HG03139 (cell line): Measurements from ENCODE around the gene EPAS1.

ENCODE experiments used
- ATAC-seq: cut with Tn5 transposase; IDR thresholded peaks from one replicate; pipeline ENCODE4 v1.9.1; 2021; ENCODE audit not compliant: unreplicated experiment

EPAS1 gene

DNA sequence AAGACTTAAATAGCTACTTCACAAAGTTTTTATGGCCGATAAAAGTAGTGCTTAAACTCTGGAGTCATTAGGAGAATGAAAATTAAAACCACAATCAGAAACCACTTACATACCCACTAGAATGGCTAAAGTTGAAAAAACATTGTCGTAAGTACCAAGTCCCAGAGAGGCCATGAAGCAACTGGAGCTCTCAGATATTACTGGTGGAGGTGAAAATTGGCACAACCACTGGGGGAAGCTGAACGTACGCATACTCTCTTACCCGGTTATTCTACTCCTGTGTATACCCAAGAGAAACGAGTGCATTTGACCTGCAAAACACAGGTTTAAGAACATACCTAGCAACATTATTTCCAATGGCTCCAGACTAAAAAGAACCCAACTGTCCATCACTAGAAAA, 105.7 kb downstream of the EPAS1 start:
- ATAC-seq, result no peak

- ATAC-seq, result no peak
Measured at GRCh38 chr2:46404181-46404759, 107.1 kb downstream of the EPAS1 start.

GRCh38 chr2:46407852-46408455, 110.7 kb downstream of the EPAS1 start:
- no peak for ATAC-seq

GRCh38 chr2:46409756-46410155, 112.5 kb downstream of the EPAS1 start:
- no peak for ATAC-seq

DNA sequence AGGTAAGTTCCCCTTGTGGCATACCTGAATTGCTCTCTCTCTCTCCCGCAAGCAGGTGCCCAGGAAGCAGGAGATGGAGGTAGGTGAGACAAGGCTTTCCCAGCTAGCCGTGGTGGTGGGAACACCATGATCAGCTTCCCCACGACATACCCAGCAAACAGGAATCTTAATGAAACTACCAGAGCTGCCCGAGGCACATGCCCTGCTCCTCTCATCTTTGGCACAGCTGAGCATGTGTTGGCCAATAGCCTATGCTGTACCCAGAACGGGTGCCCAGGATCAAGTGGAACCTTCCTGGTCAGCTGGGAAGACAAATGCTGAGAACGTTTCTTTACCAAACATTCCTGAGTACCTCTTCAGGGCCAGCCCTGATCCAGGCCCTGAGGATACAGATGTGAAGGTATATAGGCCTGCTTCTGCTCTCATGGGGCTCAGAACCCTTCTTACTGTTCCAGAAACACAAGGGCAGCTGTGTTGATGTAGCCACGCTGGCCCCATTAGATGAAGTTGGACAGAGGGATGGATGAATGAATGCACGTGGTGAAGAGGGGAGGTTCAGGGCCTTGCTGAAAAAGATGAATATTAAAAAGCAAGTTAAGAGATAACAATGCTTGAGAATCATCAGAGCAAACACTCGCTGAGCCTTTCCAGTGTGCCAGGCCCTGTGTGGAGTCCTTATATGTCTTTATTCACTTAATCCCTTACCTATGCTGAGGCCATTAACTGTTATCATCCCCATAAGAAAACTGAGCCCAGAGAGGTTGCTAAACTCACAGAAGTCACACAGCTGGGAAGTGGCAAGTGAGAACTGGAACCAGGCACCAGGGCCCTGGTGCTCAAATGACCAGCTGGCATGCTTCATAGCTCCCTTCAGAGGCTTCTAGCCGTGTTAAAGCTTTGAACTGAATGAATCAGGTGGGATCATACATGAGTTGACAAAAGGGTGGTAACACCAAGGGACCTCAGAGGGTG, 113.4 kb downstream of the EPAS1 start:
- no peak for ATAC-seq

- ATAC-seq, result no peak
Measured at GRCh38 chr2:46411245-46411641, 114.0 kb downstream of the EPAS1 start.

- no peak for ATAC-seq
Measured at GRCh38 chr2:46411985-46412384, 114.8 kb downstream of the EPAS1 start.

DNA sequence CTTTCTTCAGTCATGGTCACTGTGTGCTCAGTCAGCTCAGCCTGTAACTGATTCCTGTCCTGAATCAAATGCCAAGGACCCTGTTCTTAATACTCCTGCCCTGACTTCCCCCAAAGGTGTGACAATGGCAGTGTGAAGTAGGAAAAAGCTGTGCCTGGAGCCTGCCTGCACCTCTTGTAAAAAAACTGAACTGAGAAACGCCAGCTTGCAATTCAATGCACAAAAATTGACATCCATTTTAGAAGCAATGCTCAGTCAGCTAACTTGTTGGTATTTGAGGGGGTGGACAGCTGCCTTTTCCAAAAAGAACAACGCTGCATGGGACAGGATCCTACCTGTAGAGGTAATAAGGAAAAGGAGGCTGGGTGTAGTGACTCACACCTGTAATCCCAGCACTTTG, 115.9 kb downstream of the EPAS1 start:
- ATAC-seq, result no peak

GRCh38 chr2:46413631-46414030, 116.4 kb downstream of the EPAS1 start:
- ATAC-seq, result no peak

DNA sequence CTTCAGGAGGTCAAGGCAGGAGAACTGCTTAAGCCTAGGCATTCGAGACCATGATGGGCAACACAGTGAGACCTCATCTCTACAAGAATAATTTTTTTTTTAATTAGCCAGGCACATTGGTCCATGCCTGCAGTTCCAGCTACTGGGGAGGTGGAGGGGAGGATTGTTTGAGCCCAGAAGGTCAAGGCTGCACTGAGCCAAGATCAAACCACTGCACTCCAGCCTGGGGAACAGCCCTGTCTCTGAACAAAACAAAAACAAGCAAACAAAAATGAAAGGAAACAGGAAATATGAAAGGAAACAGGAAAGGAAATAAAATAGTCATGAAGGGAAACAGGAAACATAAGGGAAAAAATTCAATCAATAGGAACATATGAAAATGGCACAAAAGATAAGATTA, 117.5 kb downstream of the EPAS1 start:
- ATAC-seq, result no peak

- ATAC-seq, result no peak
Measured at GRCh38 chr2:46416280-46416679, 119.1 kb downstream of the EPAS1 start.

DNA sequence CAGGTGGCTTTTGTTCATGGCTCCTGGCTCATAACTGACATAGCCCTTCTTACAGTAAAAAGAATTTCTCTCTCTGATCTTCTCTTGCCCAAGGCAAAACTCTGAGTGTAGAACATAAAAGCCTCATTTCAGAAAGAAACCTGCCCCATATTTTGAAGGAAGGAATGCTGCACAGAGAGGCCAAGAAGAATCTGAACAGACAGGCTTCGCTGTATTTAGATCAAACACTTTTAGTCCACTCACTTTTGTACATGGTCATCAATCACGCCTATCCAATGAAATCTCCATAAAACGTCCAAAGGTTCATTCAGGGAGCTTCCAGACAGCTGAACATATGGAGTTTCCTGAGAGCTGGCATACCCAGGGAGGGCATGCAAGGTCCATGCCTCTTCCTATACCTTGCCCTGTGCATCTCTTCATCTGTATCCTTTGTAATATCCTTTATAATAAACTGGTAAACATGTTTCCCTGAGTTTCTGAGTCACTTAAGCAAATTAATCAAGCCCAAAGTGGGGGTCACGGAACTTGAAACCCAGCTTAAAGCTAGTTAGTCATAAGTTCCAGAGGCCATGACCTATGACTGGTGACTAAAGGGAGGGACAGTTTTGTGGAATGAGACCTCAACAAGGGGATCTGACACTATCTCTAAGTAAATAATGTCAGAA, 119.7 kb downstream of the EPAS1 start:
- no peak for ATAC-seq

- no peak for ATAC-seq
Measured at GRCh38 chr2:46420945-46421344, 123.7 kb downstream of the EPAS1 start.

GRCh38 chr2:46421361-46421760, 124.2 kb downstream of the EPAS1 start:
- ATAC-seq, result no peak

- ATAC-seq, result no peak
Measured at GRCh38 chr2:46422717-46423394, 125.6 kb downstream of the EPAS1 start.

DNA sequence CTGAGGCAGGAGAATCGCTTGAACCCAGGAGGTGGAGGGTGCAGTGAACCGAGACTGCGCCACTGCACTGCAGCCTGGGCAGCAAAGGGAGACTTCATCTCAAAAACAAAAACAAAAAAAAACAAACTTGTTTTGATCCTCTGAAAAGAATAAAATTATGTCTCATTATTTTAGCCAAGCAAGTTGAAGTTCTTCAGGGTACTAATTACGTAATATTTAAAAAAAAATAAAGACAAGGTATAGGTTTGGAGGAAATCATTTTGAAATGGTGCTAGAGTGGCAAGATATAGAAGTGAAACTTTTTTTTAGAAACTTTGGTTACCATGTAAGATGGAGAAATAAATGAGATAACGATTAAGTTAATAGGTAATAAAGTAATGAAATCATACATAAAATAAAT, 127.7 kb downstream of the EPAS1 start:
- no peak for ATAC-seq

- no peak for ATAC-seq
Measured at GRCh38 chr2:46428911-46429436, 131.8 kb downstream of the EPAS1 start.

DNA sequence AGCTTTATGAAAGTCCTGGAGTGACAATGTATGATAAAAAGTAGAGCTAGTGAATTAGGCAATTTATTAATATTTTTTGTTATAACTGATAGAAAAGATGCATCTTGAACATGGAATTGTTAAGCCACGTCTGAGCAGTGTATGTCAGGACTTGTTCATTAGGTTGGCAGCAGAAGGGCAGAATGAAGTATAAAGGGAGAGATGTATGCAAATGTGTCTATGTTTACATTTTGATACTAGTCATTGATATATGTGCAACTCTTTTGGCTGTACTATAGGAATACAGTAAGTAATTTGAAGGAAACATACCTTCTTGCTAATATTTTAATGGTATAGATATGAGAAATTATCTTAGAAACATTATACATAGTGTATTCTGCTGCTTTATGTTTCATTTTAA, 133.2 kb downstream of the EPAS1 start:
- no peak for ATAC-seq

GRCh38 chr2:46430992-46431391, 133.8 kb downstream of the EPAS1 start:
- ATAC-seq, result no peak

DNA sequence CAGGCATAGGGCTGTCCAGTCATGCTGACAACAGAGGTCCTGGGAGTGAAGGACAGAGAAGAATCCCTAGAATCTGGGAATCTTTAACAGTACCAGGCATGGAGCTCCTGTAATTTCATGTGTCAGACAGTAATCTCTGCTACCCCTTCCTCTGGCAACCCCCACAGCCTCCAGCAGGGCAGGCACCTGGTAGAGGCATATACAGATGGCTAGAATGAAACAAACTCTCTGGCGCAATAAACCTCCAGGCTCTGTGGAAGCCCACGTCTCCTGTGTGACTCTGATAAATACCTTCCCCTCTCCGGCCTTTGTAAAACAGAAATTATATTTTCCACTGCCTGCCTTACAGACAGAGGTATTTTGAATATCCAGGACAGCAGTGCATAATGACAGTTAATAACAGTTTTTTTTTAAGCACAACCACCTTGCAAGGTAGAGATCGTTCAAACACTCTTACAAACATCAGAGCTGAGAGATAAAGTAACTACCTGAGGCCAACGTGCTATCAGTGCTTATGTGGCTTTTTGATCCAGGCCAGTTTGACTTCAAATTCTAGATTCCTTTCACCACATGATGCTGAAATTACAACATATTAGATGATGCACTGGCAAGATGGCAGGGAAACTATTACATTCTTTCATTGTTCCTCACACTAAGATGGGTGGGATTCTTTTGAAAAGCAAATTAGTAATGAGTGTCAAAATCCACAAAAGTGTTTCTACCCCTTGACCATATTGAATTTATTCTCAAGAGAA, 134.5 kb downstream of the EPAS1 start:
- ATAC-seq, result no peak
